MM.1S (cell line): ENCODE results near the gene PLCB4.
A peak's percentile ranks its signal among the peaks of the same experiment; 100 is the strongest.

Source experiments
- DNase-seq: peaks from one replicate; pipeline ENCODE4 v3.0.0-alpha.2; 2015
- H2AFZ ChIP-seq: fragments of 300-600 bp; sonication (generic); 2 replicates; pipeline ENCODE4 v1.6.0; 2016; ENCODE audit warnings: antibody characterized with exemption, low read length
- H3F3A ChIP-seq: fragments of 300-600 bp; sonication (generic); 2 replicates; pipeline ENCODE4 v1.6.1; 2016; ENCODE audit warnings: mild to moderate bottlenecking, antibody characterized with exemption, low read length, moderate library complexity, mixed read lengths; ENCODE audit not compliant: insufficient read depth
- H3K27ac ChIP-seq: fragments of 300-600 bp; sonication (generic); 2 replicates; pipeline ENCODE4 v1.5.1; 2016; ENCODE audit warnings: mild to moderate bottlenecking, low read length
- H3K27me3 ChIP-seq: fragments of 300-600 bp; sonication (generic); replicated peaks from 2 replicates; pipeline ENCODE4 v1.6.0; 2016; ENCODE audit warnings: low read length; ENCODE audit not compliant: insufficient read depth
- H3K36me3 ChIP-seq: fragments of 300-600 bp; sonication (generic); replicated peaks from 2 replicates; pipeline ENCODE4 v1.6.1; 2016; ENCODE audit warnings: mild to moderate bottlenecking, low read length, mixed read lengths; ENCODE audit not compliant: insufficient read depth
- H3K4me1 ChIP-seq: fragments of 300-600 bp; sonication (generic); 2 replicates; pipeline ENCODE4 v1.6.1; 2016; ENCODE audit warnings: low read length, mixed read lengths
- H3K4me2 ChIP-seq: fragments of 300-600 bp; sonication (generic); 2 replicates; pipeline ENCODE4 v1.6.0; 2016; ENCODE audit warnings: low read depth, low read length
- H3K4me3 ChIP-seq: fragments of 300-600 bp; sonication (generic); 2 replicates; pipeline ENCODE4 v1.5.1; 2016; ENCODE audit warnings: low read length, mixed read lengths
- H3K79me2 ChIP-seq: fragments of 300-600 bp; sonication (generic); 2 replicates; pipeline ENCODE4 v1.6.1; 2016; ENCODE audit warnings: mixed run types, low read length, mixed read lengths
- H3K9ac ChIP-seq: fragments of 300-600 bp; sonication (generic); 2 replicates; pipeline ENCODE4 v1.6.1; 2016; ENCODE audit warnings: low read length, mixed read lengths
- H3K9me2 ChIP-seq: fragments of 300-600 bp; sonication (generic); replicated peaks from 2 replicates; pipeline ENCODE4 v1.6.1; 2016; ENCODE audit warnings: mild to moderate bottlenecking, low read length, mixed read lengths; ENCODE audit not compliant: insufficient read depth
- H3K9me3 ChIP-seq: fragments of 300-600 bp; sonication (generic); replicated peaks from 2 replicates; pipeline ENCODE4 v1.6.1; 2016; ENCODE audit warnings: mild to moderate bottlenecking, low read length, mixed read lengths; ENCODE audit not compliant: insufficient read depth
- H4K20me1 ChIP-seq: fragments of 300-600 bp; sonication (generic); 2 replicates; pipeline ENCODE4 v1.6.1; 2016; ENCODE audit warnings: mild to moderate bottlenecking, low read length, moderate library complexity, mixed read lengths; ENCODE audit not compliant: insufficient read depth
- CTCF ChIP-seq: fragments of 300-600 bp; sonication (generic); IDR thresholded peaks from 2 replicates; pipeline ENCODE4 v1.5.1; 2016; ENCODE audit warnings: antibody characterized with exemption, low read length, mixed read lengths
- EZH2 ChIP-seq: fragments of 300-600 bp; sonication (generic); optimal IDR thresholded peaks from 2 replicates; pipeline ENCODE3; 2017; ENCODE audit warnings: low read depth, mild to moderate bottlenecking, antibody characterized with exemption, low read length, mixed read lengths
- EZH2phosphoT487 ChIP-seq: fragments of 300-600 bp; sonication (generic); IDR thresholded peaks from 2 replicates; pipeline ENCODE4 v1.6.1; 2018; ENCODE audit warnings: antibody characterized with exemption, low read length

Gene PLCB4

GRCh38 chr20:9068841-9069663, at the start of gene PLCB4:
TSS of gene PLCB4 (plus strand) at chr20:9069087. CDS start at chr20:9307815, 238,728 bp downstream.
- no peaks in the 10 kb centered on the region for H3K27me3 ChIP-seq
- H3F3A ChIP-seq, result no peaks in the 10 kb centered on the region
- H3K9me3 ChIP-seq, result no peaks in the 10 kb centered on the region
- H3K4me2 ChIP-seq, result peak within 1 kb of the TSS; percentile 54; the same call in 1 of the 2 replicates
- no peaks in the 10 kb centered on the region for H3K4me1 ChIP-seq
- H3K9ac ChIP-seq, result no peak within 1 kb of the TSS
- peak within 1 kb of the TSS; percentile 40 for H3K4me3 ChIP-seq
- H3K36me3 ChIP-seq, result no peaks in the 10 kb centered on the region
- no peak within 1 kb of the TSS for H2AFZ ChIP-seq
- H3K27ac ChIP-seq, result no peak within 1 kb of the TSS
- no peaks in the 10 kb centered on the region for H3K79me2 ChIP-seq
- DNase-seq, result no peak
- H4K20me1 ChIP-seq, result no peaks in the 10 kb centered on the region
- no peaks in the 10 kb centered on the region for H3K9me2 ChIP-seq
- no peak for TF ChIP-seq CTCF

GRCh38 chr20:9019833-9020232, 49.1 kb upstream of the PLCB4 start:
- Histone ChIP-seq H3K4me3 (no peak overlapping the region), H3K4me2 (peak overlapping the region; percentile 54; the same call in 1 of the 2 replicates), H3K9me2 (no peaks in the 10 kb centered on the region), H3K36me3 (no peaks in the 10 kb centered on the region), H3K79me2 (no peaks in the 10 kb centered on the region), H3K9ac (no peak overlapping the region), H3K27me3 (no peaks in the 10 kb centered on the region), H3K4me1 (peaks cover 10% of the 10 kb centered on the region), H3K9me3 (no peaks in the 10 kb centered on the region), H2AFZ (no peak overlapping the region), H3F3A (peaks cover 7% of the 10 kb centered on the region; the same call in 1 of the 2 replicates), H4K20me1 (no peaks in the 10 kb centered on the region), H3K27ac (peak overlapping the region; percentile 15; the same call in 1 of the 2 replicates)
- TF ChIP-seq EZH2, result no peak
- no peak for TF ChIP-seq EZH2phosphoT487
- TF ChIP-seq CTCF, result no peak
- DNase-seq, result peak; percentile 53

GRCh38 chr20:9021216-9021615, 47.7 kb upstream of the PLCB4 start:
- Histone ChIP-seq H3K4me2 (no peak overlapping the region), H3K4me3 (no peak overlapping the region)

More at GRCh38 chr20:9021216-9021615, 47.7 kb upstream of the PLCB4 start:
- Histone ChIP-seq H3K36me3 (no peaks in the 10 kb centered on the region), H3K9ac (no peak overlapping the region), H2AFZ (no peak overlapping the region), H3K9me3 (no peaks in the 10 kb centered on the region), H3K27ac (no peak overlapping the region), H3K27me3 (no peaks in the 10 kb centered on the region), H3K4me1 (peaks cover 10% of the 10 kb centered on the region), H4K20me1 (no peaks in the 10 kb centered on the region), H3K79me2 (no peaks in the 10 kb centered on the region), H3F3A (peaks cover 7% of the 10 kb centered on the region; the same call in 1 of the 2 replicates), H3K9me2 (no peaks in the 10 kb centered on the region)
- no peak for DNase-seq
- TF ChIP-seq EZH2, result no peak
- TF ChIP-seq EZH2phosphoT487, result no peak
- TF ChIP-seq CTCF, result no peak
